GM12872 (cell line): Measurements from ENCODE around the gene CLN3.

ENCODE experiments used
- CTCF ChIP-seq: IDR thresholded peaks from 3 replicates; pipeline ENCODE4 v1.5.1; 2011; ENCODE audit warnings: low read depth, mild to moderate bottlenecking, low read length, moderate library complexity; ENCODE audit not compliant: insufficient read depth

Gene CLN3

GRCh38 chr16:28495098-28495793 lies 3.4 kb upstream of the CLN3 start:
- TF ChIP-seq CTCF, result no peak

- TF ChIP-seq CTCF, result no peak
These were observed 2.4 kb upstream of the CLN3 start, which contains the start of gene APOBR for GRCh38 chr16:28494121-28494851. Gene APOBR, plus strand, starts transcription at chr16:28494643. Its CDS starts 39 bp downstream, at chr16:28494682.

- TF ChIP-seq CTCF, result no peak
These were observed 637 bp upstream of the CLN3 start for GRCh38 chr16:28492511-28492910.

GRCh38 chr16:28491230-28491969 lies 474 bp downstream of the CLN3 start:
- 0 out of 3 replicates have a peak, but pooled peaks have one; percentile 16 for TF ChIP-seq CTCF

GRCh38 chr16:28486266-28486665 lies 5.6 kb downstream of the CLN3 start:
- no peak for TF ChIP-seq CTCF

- no peak for TF ChIP-seq CTCF
These were observed 9.8 kb downstream of the CLN3 start for GRCh38 chr16:28482026-28482425.
